Smooth muscle cell (in vitro differentiated cells): ENCODE measurements around the gene C4orf36. TPM values are rescaled to one million over a fixed set of nuclear protein-coding genes. Genes with fewer than 3 reads are reported as not detected.

Experiments used
- DNase-seq: peaks from one replicate; lab custom pipeline; 2025; ENCODE audit not compliant: unreplicated experiment; lab: John Stamatoyannopoulos, UW
- H2AFZ ChIP-seq: fragments of 200-600 bp; sonication (generic); 2 replicates; pipeline ENCODE4 v1.6.0; 2016; ENCODE audit warnings: antibody characterized with exemption, low read depth, mild to moderate bottlenecking
- H3F3A ChIP-seq: fragments of 200-600 bp; sonication (generic); 2 replicates; pipeline ENCODE4 v1.6.0; 2017; ENCODE audit warnings: antibody characterized with exemption, low read depth
- H3K27ac ChIP-seq: fragments of 200-600 bp; sonication (generic); 2 replicates; pipeline ENCODE4 v1.5.1; 2016; ENCODE audit warnings: low read depth, mild to moderate bottlenecking
- H3K27me3 ChIP-seq: fragments of 200-600 bp; sonication (generic); 2 replicates; pipeline ENCODE4 v1.6.1; 2016; ENCODE audit warnings: low read depth, mild to moderate bottlenecking
- H3K36me3 ChIP-seq: fragments of 200-600 bp; sonication (generic); 2 replicates; pipeline ENCODE4 v1.5.1; 2016; ENCODE audit warnings: low read depth
- H3K4me1 ChIP-seq: fragments of 200-600 bp; sonication (generic); 2 replicates; pipeline ENCODE4 v1.5.1; 2016; ENCODE audit warnings: low read depth
- H3K4me2 ChIP-seq: fragments of 200-600 bp; sonication (generic); 2 replicates; pipeline ENCODE4 v1.6.0; 2016; ENCODE audit warnings: mild to moderate bottlenecking
- H3K4me3 ChIP-seq: fragments of 200-600 bp; sonication (generic); 2 replicates; pipeline ENCODE4 v1.5.1; 2016; ENCODE audit warnings: mild to moderate bottlenecking
- H3K79me2 ChIP-seq: fragments of 200-600 bp; sonication (generic); 2 replicates; pipeline ENCODE4 v1.6.0; 2016; ENCODE audit warnings: low read depth, mild to moderate bottlenecking
- H3K9ac ChIP-seq: fragments of 200-600 bp; sonication (generic); 2 replicates; pipeline ENCODE4 v1.6.0; 2016; ENCODE audit warnings: low read depth
- H3K9me3 ChIP-seq: fragments of 200-600 bp; sonication (generic); replicated peaks from 2 replicates; pipeline ENCODE4 v1.5.1; 2016; ENCODE audit warnings: low read depth
- H4K20me1 ChIP-seq: fragments of 200-600 bp; sonication (generic); 2 replicates; pipeline ENCODE4 v1.6.0; 2016; ENCODE audit warnings: low read depth
- CTCF ChIP-seq: fragments of 200-600 bp; sonication (generic); IDR thresholded peaks from 2 replicates; pipeline ENCODE4 v1.5.1; 2017; ENCODE audit warnings: borderline replicate concordance, mild to moderate bottlenecking, antibody characterized with exemption; ENCODE audit not compliant: insufficient read depth, poor library complexity, severe bottlenecking
- whole genome bisulfite sequencing: methylation state at CpG from one replicate; pipeline ENCODE4 v1.1.7; 2016; ENCODE audit warnings: low lambda C conversion rate; 5-methylcytosine and 5-hydroxymethylcytosine counted together
- polyA plus RNA-seq: library from polyadenylated mRNA; unstranded; fragments of >200 nt; fragmentation: Nextera tagmentation; extraction: Ambion mirVana; gene quantifications from 2 replicates; pipeline ENCODE4 v1.2.1, GENCODE V29; 2016
- total RNA-seq: library from RNA; depleted of rRNA; stranded (reverse); fragments of >200 nt; gene quantifications from 2 replicates; pipeline ENCODE4 v1.2.3, GENCODE V29; 2014

Gene C4orf36
- total and polyA plus RNA-seq, 2 experiments from 2014 or later = 5.1 TPM; not detected in 1

GRCh38 chr4:86893136-86893535 is 914 bp upstream of the C4orf36 start:
- 95% methylated on average over 19 of the region's 19 CpGs for WGBS

GRCh38 chr4:86892636-86892960 is 376 bp upstream of the C4orf36 start:
- Histone ChIP-seq H4K20me1 (no peaks in the 10 kb centered on the region), H3K36me3 (no peaks in the 10 kb centered on the region), H3F3A (peaks cover 7% of the 10 kb centered on the region), H3K9ac (peak overlapping the region; percentile 79), H3K4me3 (peak overlapping the region; percentile 85), H3K4me1 (peaks cover 24% of the 10 kb centered on the region), H3K27me3 (no peaks in the 10 kb centered on the region), H3K4me2 (peak overlapping the region; percentile 95), H3K27ac (peak overlapping the region; percentile 80), H3K9me3 (no peaks in the 10 kb centered on the region), H3K79me2 (no peaks in the 10 kb centered on the region), H2AFZ (peak overlapping the region; percentile 96)
- DNase-seq = no peak
- WGBS = 29% methylated on average over 13 of the region's 13 CpGs
- TF ChIP-seq CTCF = no peak

More at GRCh38 chr4:86893136-86893535, 914 bp upstream of the C4orf36 start:
- peaks cover 7% of the 10 kb centered on the region for H3F3A ChIP-seq
- H3K4me2 ChIP-seq = peak overlapping the region; percentile 95
- no peak for DNase-seq
- H3K4me3 ChIP-seq = peak overlapping the region; percentile 85
- peaks cover 24% of the 10 kb centered on the region for H3K4me1 ChIP-seq
- no peak for TF ChIP-seq CTCF
- no peak overlapping the region for H3K9ac ChIP-seq
- no peaks in the 10 kb centered on the region for H3K27me3 ChIP-seq
- no peak overlapping the region for H3K27ac ChIP-seq
- H4K20me1 ChIP-seq = no peaks in the 10 kb centered on the region
- no peak overlapping the region for H2AFZ ChIP-seq
- H3K9me3 ChIP-seq = no peaks in the 10 kb centered on the region
- H3K79me2 ChIP-seq = no peaks in the 10 kb centered on the region
- H3K36me3 ChIP-seq = no peaks in the 10 kb centered on the region

GRCh38 chr4:86890790-86891189 is 1.4 kb downstream of the C4orf36 start:
- Histone ChIP-seq H3K9me3 (no peaks in the 10 kb centered on the region), H3F3A (peaks cover 7% of the 10 kb centered on the region), H3K27ac (peak overlapping the region; percentile 80), H2AFZ (no peak overlapping the region), H3K4me3 (no peak overlapping the region), H4K20me1 (no peaks in the 10 kb centered on the region), H3K27me3 (no peaks in the 10 kb centered on the region), H3K36me3 (no peaks in the 10 kb centered on the region), H3K4me2 (peak overlapping the region; percentile 95), H3K9ac (peak overlapping the region; percentile 79), H3K79me2 (no peaks in the 10 kb centered on the region), H3K4me1 (peaks cover 24% of the 10 kb centered on the region)
- 77% methylated on average over 7 of the region's 7 CpGs for WGBS
- TF ChIP-seq CTCF = no peak
- no peak for DNase-seq

- WGBS = 73% methylated on average over 1 of the region's 1 CpG
- Histone ChIP-seq H3K36me3 (no peaks in the 10 kb centered on the region), H3K4me3 (no peak overlapping the region), H3K9me3 (peaks cover 3% of the 10 kb centered on the region), H3K79me2 (no peaks in the 10 kb centered on the region), H3K4me1 (no peaks in the 10 kb centered on the region), H4K20me1 (no peaks in the 10 kb centered on the region), H3K27me3 (no peaks in the 10 kb centered on the region), H3F3A (no peaks in the 10 kb centered on the region), H3K4me2 (no peak overlapping the region), H3K9ac (no peak overlapping the region), H3K27ac (no peak overlapping the region), H2AFZ (no peak overlapping the region)
- no peak for DNase-seq
- TF ChIP-seq CTCF = no peak
These were observed 12.6 kb downstream of the C4orf36 start for GRCh38 chr4:86879641-86880040.
